Ureter (tissue), 1 donor: Measurements from ENCODE around the gene TBC1D3C. TPM values are rescaled to one million over a fixed set of nuclear protein-coding genes. Genes with fewer than 3 reads are reported as not detected.
"Not testable (repeated sequence)": the region's sequence is repeated elsewhere in the genome, so short reads cannot be mapped to it uniquely, and the experiment has no call there.

Experiments
- DNase-seq: peaks from one replicate; pipeline ENCODE4 v3.0.0-alpha.2; 2020; ENCODE audit warnings: low spot score
- total RNA-seq: library from RNA; stranded (reverse); gene quantifications from one replicate; pipeline ENCODE4 v1.2.4, GENCODE V29; 2023
- donor health status: DM: yes; HTN: yes; CAD: no.

The TBC1D3C gene
- not detected for total RNA-seq

GRCh38 chr17:38068534-38068933 is at the start of gene TBC1D3C:
Gene TBC1D3C, minus strand, starts transcription at chr17:38068634. Its CDS starts 1,568 bp downstream, at chr17:38067066.
- DNase-seq, result not testable (repeated sequence)

- DNase-seq, result not testable (repeated sequence)
Observed at GRCh38 chr17:38099262-38099661, 30.8 kb upstream of the TBC1D3C start.

DNA sequence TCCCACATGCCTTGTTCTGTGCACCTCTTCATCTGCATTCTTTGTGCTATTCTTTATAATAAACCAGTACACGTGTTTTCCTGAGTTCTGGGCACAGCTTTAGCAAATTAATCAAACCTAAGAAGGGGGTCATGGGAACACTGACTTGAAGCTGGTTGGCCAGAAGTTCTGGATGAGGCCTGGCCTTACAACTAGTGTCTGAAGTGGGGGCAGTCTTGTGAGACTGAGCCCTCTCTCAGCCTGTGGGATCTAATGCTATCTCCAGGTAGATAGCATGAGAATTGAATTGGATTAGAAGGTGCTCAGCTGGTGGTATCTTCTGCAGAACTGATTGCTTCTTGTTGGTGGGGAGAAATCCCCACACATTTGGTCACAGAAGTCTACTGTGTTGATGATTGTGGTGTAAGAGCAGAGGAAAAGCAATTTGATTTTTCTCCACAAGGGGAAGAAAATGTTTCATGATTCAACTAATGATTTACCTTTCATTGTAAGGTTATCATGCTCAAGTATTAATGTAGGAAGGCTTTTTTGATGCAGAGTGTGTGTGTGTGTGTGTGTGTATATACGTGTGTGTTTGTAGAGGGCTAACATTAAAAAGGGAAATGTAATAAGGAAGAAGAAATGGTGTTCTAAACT is 25.7 kb upstream of the TBC1D3C start:
- not testable (repeated sequence) for DNase-seq

- DNase-seq, result not testable (repeated sequence)
Observed at GRCh38 chr17:38088120-38088519, 19.7 kb upstream of the TBC1D3C start.

GRCh38 chr17:38087344-38087743 is 18.9 kb upstream of the TBC1D3C start:
- not testable (repeated sequence) for DNase-seq

Other genes with a start within 250 kb of the TBC1D3C start
- gene TBC1D3K, start 144.2 kb downstream of the TBC1D3C start, total RNA-seq, result not detected
- 30.4 TPM for gene TBC1D3L, start 79.6 kb downstream of the TBC1D3C start, total RNA-seq
- gene TBC1D3D, start 64.7 kb downstream of the TBC1D3C start, total RNA-seq, result 4.0 TPM
- not detected for gene TBC1D3E, start 59.3 kb upstream of the TBC1D3C start, total RNA-seq
- not detected for gene TBC1D3, start 123.9 kb upstream of the TBC1D3C start, total RNA-seq
- 31.1 TPM for gene MRPL45, start 228.5 kb upstream of the TBC1D3C start, total RNA-seq